ENCODE data around the gene PRSS22.

The PRSS22 gene

GRCh38 chr16:2848933-2849725 lies 8.8 kb downstream of the PRSS22 start:
- DNase-seq (ENCODE audit: low read depth): no peak

GRCh38 chr16:2846511-2847310 lies 11.3 kb downstream of the PRSS22 start:
- no peak for DNase-seq (ENCODE audit: low read depth)

GRCh38 chr16:2845116-2845515 lies 12.9 kb downstream of the PRSS22 start:
- DNase-seq (ENCODE audit: low read depth): no peak

GRCh38 chr16:2843526-2843925 lies 14.4 kb downstream of the PRSS22 start:
- DNase-seq (ENCODE audit: low read depth): no peak

- peak; percentile 74 for DNase-seq (ENCODE audit: low read depth)
These were observed 15.5 kb downstream of the PRSS22 start for GRCh38 chr16:2842340-2843000.

GRCh38 chr16:2841606-2842339 lies 16.2 kb downstream of the PRSS22 start:
- DNase-seq (ENCODE audit: low read depth): no peak

- DNase-seq (ENCODE audit: low read depth): no peak
These were observed 17.1 kb downstream of the PRSS22 start for GRCh38 chr16:2840914-2841313.

GRCh38 chr16:2839650-2840450 lies 18.1 kb downstream of the PRSS22 start:
- DNase-seq (ENCODE audit: low read depth): no peak

- peak; percentile 28 for DNase-seq (ENCODE audit: low read depth)
These were observed 19.0 kb downstream of the PRSS22 start for GRCh38 chr16:2838928-2839327.

GRCh38 chr16:2836646-2837508 lies 21.1 kb downstream of the PRSS22 start:
- DNase-seq (ENCODE audit: low read depth): no peak

GRCh38 chr16:2835638-2836493 lies 22.1 kb downstream of the PRSS22 start:
- no peak for DNase-seq (ENCODE audit: low read depth)

GRCh38 chr16:2834968-2835367 lies 23.0 kb downstream of the PRSS22 start:
- no peak for DNase-seq (ENCODE audit: low read depth)

- no peak for DNase-seq (ENCODE audit: low read depth)
These were observed 24.2 kb downstream of the PRSS22 start for GRCh38 chr16:2833776-2834175.

- no peak for DNase-seq (ENCODE audit: low read depth)
These were observed 26.8 kb downstream of the PRSS22 start for GRCh38 chr16:2831203-2831602.

- no peak for DNase-seq (ENCODE audit: low read depth)
These were observed 27.6 kb downstream of the PRSS22 start for GRCh38 chr16:2830355-2830695.

- DNase-seq (ENCODE audit: low read depth): no peak
These were observed 28.2 kb downstream of the PRSS22 start, which contains the start of gene ZG16B for GRCh38 chr16:2829501-2830354. ZG16B (plus strand) TSS chr16:2830303; CDS start chr16:2830442, 139 bp downstream.

- DNase-seq (ENCODE audit: low read depth): no peak
These were observed 29.0 kb downstream of the PRSS22 start for GRCh38 chr16:2828876-2829430.

GRCh38 chr16:2828521-2828840 lies 29.5 kb downstream of the PRSS22 start:
- DNase-seq (ENCODE audit: low read depth): no peak

All from stimulated activated CD8-positive, alpha-beta memory T cell treated with anti-CD3 and anti-CD28 coated beads, Interleukin-7, amount 100 ng/mL, for 24 hours (primary cell).